ENCODE results near the gene CHRM4.

CHRM4 gene

GRCh38 chr11:46346886-46347636, 44.5 kb downstream of the CHRM4 start, which contains the start of gene DGKZ:
TSS of gene DGKZ (plus strand) at chr11:46347463. CDS start at chr11:46347660, 197 bp downstream.
- FAIRE-seq = no peak

GRCh38 chr11:46345881-46346484, 45.6 kb downstream of the CHRM4 start:
- no peak for FAIRE-seq

GRCh38 chr11:46345131-46345597, 46.4 kb downstream of the CHRM4 start:
- FAIRE-seq = no peak

GRCh38 chr11:46343520-46343919, 48.1 kb downstream of the CHRM4 start:
- FAIRE-seq = no peak

- FAIRE-seq = no peak
Observed at GRCh38 chr11:46342239-46342638, 49.3 kb downstream of the CHRM4 start.

GRCh38 chr11:46341454-46341853, 50.1 kb downstream of the CHRM4 start:
- no peak for FAIRE-seq

- FAIRE-seq = no peak
Observed at GRCh38 chr11:46339816-46340215, 51.8 kb downstream of the CHRM4 start.

GRCh38 chr11:46338988-46339666, 52.4 kb downstream of the CHRM4 start:
- no peak for FAIRE-seq

- FAIRE-seq = no peak
Observed at GRCh38 chr11:46338636-46338987, 53.0 kb downstream of the CHRM4 start.

GRCh38 chr11:46337626-46338345, 53.8 kb downstream of the CHRM4 start:
- FAIRE-seq = no peak

GRCh38 chr11:46336563-46337180, 54.9 kb downstream of the CHRM4 start:
- FAIRE-seq = no peak

GRCh38 chr11:46335890-46336562, 55.5 kb downstream of the CHRM4 start:
- no peak for FAIRE-seq

- no peak for FAIRE-seq
Observed at GRCh38 chr11:46335271-46335670, 56.3 kb downstream of the CHRM4 start.

GRCh38 chr11:46334211-46334610, 57.4 kb downstream of the CHRM4 start:
- FAIRE-seq = no peak
